ENCODE data around the gene KRT9.
"Not testable (repeated sequence)": the region's sequence is repeated elsewhere in the genome, so short reads cannot be mapped to it uniquely, and the experiment has no call there.

KRT9 gene

GRCh38 chr17:41571561-41572434, at the start of gene KRT9:
TSS of gene KRT9 (minus strand) at chr17:41572059. CDS start at chr17:41571992, 67 bp downstream.
- no peak for DNase-seq

GRCh38 chr17:41621435-41621817, 49.6 kb upstream of the KRT9 start:
- not testable (repeated sequence) for DNase-seq

- no peak for DNase-seq
These were observed 49.0 kb upstream of the KRT9 start for GRCh38 chr17:41620583-41621434.

- DNase-seq: not testable (repeated sequence)
These were observed 48.2 kb upstream of the KRT9 start for GRCh38 chr17:41619927-41620582.

GRCh38 chr17:41619036-41619926, 47.4 kb upstream of the KRT9 start:
- DNase-seq: no peak

GRCh38 chr17:41618341-41619035, 46.6 kb upstream of the KRT9 start:
- no peak for DNase-seq

GRCh38 chr17:41617698-41618097, 45.8 kb upstream of the KRT9 start:
- DNase-seq: no peak

GRCh38 chr17:41617136-41617535, 45.3 kb upstream of the KRT9 start:
- DNase-seq: peak; percentile 15

GRCh38 chr17:41616486-41616885, 44.6 kb upstream of the KRT9 start:
- DNase-seq: not testable (repeated sequence)

- DNase-seq: peak; percentile 13
These were observed 43.6 kb upstream of the KRT9 start for GRCh38 chr17:41615454-41615853.

GRCh38 chr17:41614767-41615166, 42.9 kb upstream of the KRT9 start:
- peak; percentile 15 for DNase-seq

GRCh38 chr17:41614098-41614497, 42.2 kb upstream of the KRT9 start:
- no peak for DNase-seq

GRCh38 chr17:41613277-41614082, 41.6 kb upstream of the KRT9 start:
- DNase-seq: no peak

- peak; percentile 12 for DNase-seq
These were observed 40.7 kb upstream of the KRT9 start, which contains the start of gene KRT16 for GRCh38 chr17:41612376-41613160. TSS of gene KRT16 (minus strand) at chr17:41612767. CDS start at chr17:41612688, 79 bp downstream.

- no peak for DNase-seq
These were observed 39.2 kb upstream of the KRT9 start for GRCh38 chr17:41610965-41611640.

GRCh38 chr17:41610061-41610517, 38.2 kb upstream of the KRT9 start:
- DNase-seq: not testable (repeated sequence)

GRCh38 chr17:41606930-41607329, 35.1 kb upstream of the KRT9 start:
- DNase-seq: not testable (repeated sequence)

GRCh38 chr17:41602524-41602923, 30.7 kb upstream of the KRT9 start:
- DNase-seq: no peak

- no peak for DNase-seq
These were observed 28.5 kb upstream of the KRT9 start for GRCh38 chr17:41600318-41600717.
